AG08395 (cell line): Measurements from ENCODE around the gene AIFM3.

Experiments
- DNase-seq: peaks from one replicate; pipeline ENCODE4 v3.0.0; 2012; ENCODE audit warnings: mixed read lengths, low spot score

Gene AIFM3

DNA sequence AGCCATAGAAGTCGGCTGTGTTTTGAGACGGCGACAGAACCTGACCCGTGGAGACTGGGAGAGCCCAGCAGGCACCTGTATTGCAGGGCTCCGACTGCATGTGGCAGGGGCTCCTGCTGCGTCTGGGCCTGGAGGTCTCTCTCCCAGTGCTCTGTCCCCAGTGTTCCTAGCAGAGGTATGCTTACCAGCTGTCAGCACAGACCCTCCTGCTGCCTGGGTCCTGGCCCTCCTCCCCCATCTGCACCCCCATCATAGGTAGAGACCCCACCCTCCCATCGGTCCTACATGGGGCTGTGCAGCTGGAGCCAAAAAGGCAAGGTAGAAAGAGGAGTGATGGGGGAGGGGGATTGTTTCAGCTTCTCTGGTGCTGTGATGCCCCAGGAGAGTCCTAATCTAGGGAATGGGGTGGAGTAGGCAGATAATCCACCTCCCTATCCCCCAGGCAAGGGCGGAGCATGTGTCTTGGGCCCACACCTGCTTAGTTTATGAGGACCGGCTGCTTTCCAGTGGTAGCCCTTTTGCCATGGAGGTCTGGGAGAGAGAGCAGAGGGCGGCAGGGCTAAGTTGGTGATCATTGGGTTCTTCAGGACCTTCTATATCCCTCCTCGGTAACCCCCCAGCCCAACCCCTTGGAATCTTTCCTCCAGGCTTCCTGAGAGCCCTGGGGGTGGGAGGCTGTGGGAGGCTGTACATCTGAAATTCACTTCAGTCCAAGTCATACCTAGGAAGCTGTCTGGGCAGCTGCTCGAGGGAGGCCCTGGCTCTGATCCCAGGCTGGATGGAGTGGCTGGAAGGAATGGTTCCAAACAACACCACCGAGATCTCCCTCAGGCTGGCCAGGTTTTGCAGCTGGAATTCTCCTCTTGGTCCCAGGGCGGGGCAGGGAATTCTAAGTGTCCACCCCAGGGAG lies 60.0 kb downstream of the AIFM3 start:
- DNase-seq, result peak; percentile 76

GRCh38 chr22:21028277-21029251 lies 61.5 kb downstream of the AIFM3 start:
- no peak for DNase-seq

DNA sequence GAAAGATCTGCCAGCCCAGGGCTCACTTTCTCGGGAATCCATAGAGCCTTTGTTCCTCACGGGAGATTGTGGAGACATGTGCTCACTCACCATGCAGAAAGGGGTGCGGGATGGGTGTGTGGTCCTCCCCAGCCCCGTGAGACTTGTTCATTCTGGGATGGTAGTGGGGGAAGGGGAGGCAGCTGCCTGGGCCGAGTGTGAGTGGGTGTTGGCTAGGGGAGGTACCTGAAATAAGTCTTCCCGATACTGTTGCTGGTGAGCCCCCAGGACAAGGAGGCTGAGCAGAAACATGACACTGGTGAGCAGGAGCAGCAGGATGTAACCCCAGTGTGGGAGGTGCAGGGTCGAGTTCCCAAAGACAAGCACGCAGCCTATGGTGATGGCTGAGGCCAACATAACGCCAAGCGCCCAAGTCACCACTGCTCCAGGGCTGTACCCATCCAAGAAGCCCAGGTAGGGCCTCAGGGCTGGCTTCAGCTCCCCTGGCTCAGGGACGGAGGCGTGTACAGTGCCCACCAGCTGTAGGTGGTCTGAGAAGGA lies 62.5 kb downstream of the AIFM3 start:
- DNase-seq, result no peak

- no peak for DNase-seq
These were observed 63.0 kb downstream of the AIFM3 start for GRCh38 chr22:21030032-21030431.
